HepG2 (cell line): ENCODE results near the gene PALM3. TPM values are rescaled to one million over a fixed set of nuclear protein-coding genes. Genes with fewer than 3 reads are reported as not detected.
A peak's percentile ranks its signal among the peaks of the same experiment; 100 is the strongest.

Experiments
- AGO2 ChIP-seq: fragments of 200-400 bp; formaldehyde crosslinking; optimal IDR thresholded peaks from 2 replicates; pipeline ENCODE3; 2017; ENCODE audit warnings: mild to moderate bottlenecking, low read depth, low read length, moderate library complexity
- CREBL2 ChIP-seq: sonication (generic); formaldehyde crosslinking; IDR thresholded peaks from 2 replicates; pipeline ENCODE4 v1.8.1; 2023; ENCODE audit warnings: missing genetic modification reagents, mild to moderate bottlenecking, borderline replicate concordance
- ETS1 ChIP-seq: sonication (generic); formaldehyde crosslinking; IDR thresholded peaks from 2 replicates; pipeline ENCODE4 v1.4.0; 2020; ENCODE audit warnings: missing genetic modification reagents
- FOXK1 ChIP-seq: sonication (generic); formaldehyde crosslinking; IDR thresholded peaks from 2 replicates; pipeline ENCODE4 v1.4.0; 2020; ENCODE audit warnings: low read depth, missing genetic modification reagents, borderline replicate concordance
- SOX6 ChIP-seq, 2 experiments: fragments of 450-650 bp in 1 of 2; sonication (generic) in 1 of 2; formaldehyde crosslinking in 1 of 2; IDR thresholded peaks; 2 replicates each; pipeline versions ENCODE4 v1.4.0 to v1.6.1; 2017 to 2020; ENCODE audit warnings: antibody characterized with exemption in 1 of 2, mild to moderate bottlenecking in 1 of 2, missing genetic modification reagents in 1 of 2
- SRY ChIP-seq: sonication (generic); formaldehyde crosslinking; IDR thresholded peaks from 2 replicates; pipeline ENCODE4 v1.8.0; 2022; ENCODE audit warnings: mild to moderate bottlenecking, missing genetic modification reagents
- YEATS4 ChIP-seq: sonication (generic); formaldehyde crosslinking; IDR thresholded peaks from 2 replicates; pipeline ENCODE4 v1.4.0; 2020; ENCODE audit warnings: missing genetic modification reagents, borderline replicate concordance
- ZBED4 ChIP-seq: sonication (generic); formaldehyde crosslinking; IDR thresholded peaks from 2 replicates; pipeline ENCODE4 v1.4.0; 2020; ENCODE audit warnings: missing genetic modification reagents, borderline replicate concordance
- ZNF18 ChIP-seq: sonication (generic); formaldehyde crosslinking; IDR thresholded peaks from 2 replicates; pipeline ENCODE4 v1.8.0; 2022; ENCODE audit warnings: mild to moderate bottlenecking, missing genetic modification reagents; ENCODE audit not compliant: insufficient replicate concordance
- ZNF547 ChIP-seq: sonication (generic); formaldehyde crosslinking; IDR thresholded peaks from 2 replicates; pipeline ENCODE4 v1.5.1; 2020; ENCODE audit warnings: mild to moderate bottlenecking, missing genetic modification reagents
- ZNF841 ChIP-seq: sonication (generic); formaldehyde crosslinking; IDR thresholded peaks from 2 replicates; pipeline ENCODE4 v1.8.1; 2023; ENCODE audit warnings: missing genetic modification reagents, borderline replicate concordance
- ZNF879 ChIP-seq: sonication (generic); formaldehyde crosslinking; IDR thresholded peaks from 2 replicates; pipeline ENCODE4 v1.8.1; 2023; ENCODE audit warnings: missing genetic modification reagents
- polyA plus RNA-seq, 8 experiments: library from polyadenylated mRNA; depleted of rRNA in 3 of 8; stranded (reverse) in 7 of 8; unstranded in 1 of 8; fragments of >200 nt; fragmentation: Illumina TruSeq in 4 of 8; extraction: Trizol in 4 of 8; gene quantifications; 2 replicates each; pipeline versions ENCODE4 v1.2.1 to v1.2.3, GENCODE V29; 2011 to 2016; ENCODE audit warnings: low read depth in 4 of 8, missing spikeins in 1 of 8, mixed read lengths in 1 of 8; ENCODE audit not compliant: insufficient read depth in 1 of 8
- total RNA-seq, 5 experiments: library from RNA; depleted of rRNA; stranded (reverse); fragments of >200 nt; fragmentation: Illumina TruSeq; extraction: Trizol; gene quantifications; 2 replicates each; pipeline ENCODE4 v1.2.3, GENCODE V29; 2016; ENCODE audit warnings: low read depth in 1 of 5
- TF ChIP-seq, protein P1 (sequence below): sonication (generic); formaldehyde crosslinking; IDR thresholded peaks from 2 replicates; pipeline ENCODE4 v1.5.0; 2020; ENCODE audit warnings: mild to moderate bottlenecking, missing genetic modification reagents
- TF ChIP-seq, protein P2 (sequence below): sonication (generic); formaldehyde crosslinking; IDR thresholded peaks from 2 replicates; pipeline ENCODE4 v1.8.1; 2023; ENCODE audit warnings: mild to moderate bottlenecking, inconsistent platforms, moderate library complexity, missing genetic modification reagents, borderline replicate concordance
- TF ChIP-seq, protein P3 (sequence below): sonication (generic); formaldehyde crosslinking; IDR thresholded peaks from 2 replicates; pipeline ENCODE4 v1.8.0; 2022; ENCODE audit warnings: mild to moderate bottlenecking, missing genetic modification reagents

The PALM3 gene
- total and polyA plus RNA-seq, 2 of the 13 experiments (the other 11 are each of a cell fraction or from before 2014, with no cell fraction given), result 0.79 to 2.4 TPM

DNA sequence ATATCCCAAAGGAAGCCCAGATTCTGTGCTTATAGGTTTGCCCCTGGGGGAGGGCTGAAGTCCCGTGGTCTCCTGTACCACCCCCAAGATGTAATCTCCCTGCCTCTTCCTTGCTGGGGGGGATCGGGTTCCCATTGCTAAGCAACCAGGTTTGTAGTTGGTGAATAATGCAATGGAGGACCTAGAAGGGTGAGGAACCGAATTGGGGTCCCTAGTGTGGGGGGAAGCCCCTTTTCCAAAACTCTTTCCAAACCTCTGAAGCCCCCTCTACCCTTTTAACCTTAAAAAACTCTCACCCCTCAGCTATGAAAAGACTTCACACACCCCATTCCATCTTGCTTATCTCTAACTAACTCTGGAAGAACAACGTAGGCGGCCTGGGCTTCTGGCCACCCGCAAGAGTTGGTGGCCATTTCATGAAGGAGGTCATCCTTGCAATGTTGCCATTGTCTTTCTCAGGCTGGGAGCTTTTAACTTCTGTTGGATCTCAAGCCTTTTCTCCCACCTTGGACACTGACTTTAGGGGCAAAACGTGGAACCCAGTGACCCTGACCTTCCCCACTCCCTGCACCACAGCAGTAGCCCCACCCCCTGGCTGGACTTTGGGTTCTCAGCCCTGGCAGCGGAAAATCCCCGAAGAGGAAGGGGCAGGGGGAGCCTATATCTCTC, 661 bp downstream of the PALM3 start (continued):
- TF ChIP-seq, protein P1, sequence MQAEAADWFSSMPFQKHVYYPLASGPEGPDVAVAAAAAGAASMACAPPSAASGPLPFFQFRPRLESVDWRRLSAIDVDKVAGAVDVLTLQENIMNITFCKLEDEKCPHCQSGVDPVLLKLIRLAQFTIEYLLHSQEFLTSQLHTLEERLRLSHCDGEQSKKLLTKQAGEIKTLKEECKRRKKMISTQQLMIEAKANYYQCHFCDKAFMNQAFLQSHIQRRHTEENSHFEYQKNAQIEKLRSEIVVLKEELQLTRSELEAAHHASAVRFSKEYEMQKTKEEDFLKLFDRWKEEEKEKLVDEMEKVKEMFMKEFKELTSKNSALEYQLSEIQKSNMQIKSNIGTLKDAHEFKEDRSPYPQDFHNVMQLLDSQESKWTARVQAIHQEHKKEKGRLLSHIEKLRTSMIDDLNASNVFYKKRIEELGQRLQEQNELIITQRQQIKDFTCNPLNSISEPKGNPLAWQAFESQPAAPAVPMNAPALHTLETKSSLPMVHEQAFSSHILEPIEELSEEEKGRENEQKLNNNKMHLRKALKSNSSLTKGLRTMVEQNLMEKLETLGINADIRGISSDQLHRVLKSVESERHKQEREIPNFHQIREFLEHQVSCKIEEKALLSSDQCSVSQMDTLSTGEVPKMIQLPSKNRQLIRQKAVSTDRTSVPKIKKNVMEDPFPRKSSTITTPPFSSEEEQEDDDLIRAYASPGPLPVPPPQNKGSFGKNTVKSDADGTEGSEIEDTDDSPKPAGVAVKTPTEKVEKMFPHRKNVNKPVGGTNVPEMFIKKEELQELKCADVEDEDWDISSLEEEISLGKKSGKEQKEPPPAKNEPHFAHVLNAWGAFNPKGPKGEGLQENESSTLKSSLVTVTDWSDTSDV, result no peak
- TF ChIP-seq ZNF841, result no peak
- 0 out of 2 replicates have a peak, but pooled peaks have one; percentile 44 for TF ChIP-seq YEATS4 (CRISPR knock-in tag)
- TF ChIP-seq ZNF547 (CRISPR knock-in tag), result no peak; the same call in 1 of the 2 replicates
- no peak for TF ChIP-seq CREBL2 (CRISPR knock-in tag)
- no peak for TF ChIP-seq ZNF879 (CRISPR knock-in tag)
- TF ChIP-seq, protein P2, sequence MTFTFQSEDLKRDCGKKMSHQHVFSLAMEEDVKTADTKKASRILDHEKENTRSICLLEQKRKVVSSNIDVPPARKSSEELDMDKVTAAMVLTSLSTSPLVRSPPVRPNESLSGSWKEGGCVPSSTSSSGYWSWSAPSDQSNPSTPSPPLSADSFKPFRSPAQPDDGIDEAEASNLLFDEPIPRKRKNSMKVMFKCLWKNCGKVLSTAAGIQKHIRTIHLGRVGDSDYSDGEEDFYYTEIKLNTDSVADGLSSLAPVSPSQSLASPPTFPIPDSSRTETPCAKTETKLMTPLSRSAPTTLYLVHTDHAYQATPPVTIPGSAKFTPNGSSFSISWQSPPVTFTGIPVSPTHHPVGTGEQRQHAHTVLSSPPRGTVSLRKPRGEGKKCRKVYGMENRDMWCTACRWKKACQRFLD (CRISPR knock-in tag), result no peak
- no peak for TF ChIP-seq SOX6 (IDR thresholded peaks at IDR 0.05)
- TF ChIP-seq SOX6 (CRISPR knock-in tag; IDR thresholded peaks at IDR 0.05), result 0 out of 2 replicates have a peak, but pooled peaks have one; percentile 40
- TF ChIP-seq AGO2, result no peak
- no peak for TF ChIP-seq ETS1 (CRISPR knock-in tag)
- TF ChIP-seq, protein P3, sequence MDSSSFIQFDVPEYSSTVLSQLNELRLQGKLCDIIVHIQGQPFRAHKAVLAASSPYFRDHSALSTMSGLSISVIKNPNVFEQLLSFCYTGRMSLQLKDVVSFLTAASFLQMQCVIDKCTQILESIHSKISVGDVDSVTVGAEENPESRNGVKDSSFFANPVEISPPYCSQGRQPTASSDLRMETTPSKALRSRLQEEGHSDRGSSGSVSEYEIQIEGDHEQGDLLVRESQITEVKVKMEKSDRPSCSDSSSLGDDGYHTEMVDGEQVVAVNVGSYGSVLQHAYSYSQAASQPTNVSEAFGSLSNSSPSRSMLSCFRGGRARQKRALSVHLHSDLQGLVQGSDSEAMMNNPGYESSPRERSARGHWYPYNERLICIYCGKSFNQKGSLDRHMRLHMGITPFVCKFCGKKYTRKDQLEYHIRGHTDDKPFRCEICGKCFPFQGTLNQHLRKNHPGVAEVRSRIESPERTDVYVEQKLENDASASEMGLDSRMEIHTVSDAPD, result no peak
- TF ChIP-seq FOXK1 (CRISPR knock-in tag), result no peak
- TF ChIP-seq SRY (CRISPR knock-in tag), result no peak
- TF ChIP-seq ZNF18 (CRISPR knock-in tag), result no peak
- peak; percentile 44; the same call in 1 of the 2 replicates for TF ChIP-seq ZBED4 (CRISPR knock-in tag)
